GM21737 (cell line): ENCODE results near the gene TMEM94.

Source experiments
- ATAC-seq: cut with Tn5 transposase; IDR thresholded peaks from one replicate; pipeline ENCODE4 v1.9.1; 2021; ENCODE audit warnings: mild to moderate bottlenecking, moderate library complexity; ENCODE audit not compliant: unreplicated experiment

Gene TMEM94

GRCh38 chr17:75494326-75494877 is 38.0 kb downstream of the TMEM94 start:
- ATAC-seq = no peak

- ATAC-seq = no peak
These were observed 39.6 kb downstream of the TMEM94 start for GRCh38 chr17:75496005-75496404.

GRCh38 chr17:75498039-75498725 is 41.7 kb downstream of the TMEM94 start:
- ATAC-seq = no peak

GRCh38 chr17:75498726-75499213 is 42.3 kb downstream of the TMEM94 start:
- ATAC-seq = no peak

- ATAC-seq = no peak
These were observed 43.0 kb downstream of the TMEM94 start for GRCh38 chr17:75499313-75500022.

- ATAC-seq = no peak
These were observed 44.2 kb downstream of the TMEM94 start for GRCh38 chr17:75500419-75501216.

GRCh38 chr17:75501378-75502071 is 45.1 kb downstream of the TMEM94 start:
- ATAC-seq = no peak

- no peak for ATAC-seq
These were observed 45.8 kb downstream of the TMEM94 start for GRCh38 chr17:75502072-75502720.

GRCh38 chr17:75502721-75503329 is 46.4 kb downstream of the TMEM94 start:
- no peak for ATAC-seq

GRCh38 chr17:75503337-75503950 is 47.0 kb downstream of the TMEM94 start:
- ATAC-seq = no peak

- ATAC-seq = no peak
These were observed 47.5 kb downstream of the TMEM94 start for GRCh38 chr17:75503976-75504346.

GRCh38 chr17:75504347-75505151 is 48.1 kb downstream of the TMEM94 start:
- no peak for ATAC-seq

- ATAC-seq = no peak
These were observed 48.6 kb downstream of the TMEM94 start for GRCh38 chr17:75505152-75505409.

GRCh38 chr17:75505640-75506039 is 49.2 kb downstream of the TMEM94 start:
- no peak for ATAC-seq

GRCh38 chr17:75506134-75506533 is 49.7 kb downstream of the TMEM94 start:
- no peak for ATAC-seq

GRCh38 chr17:75506888-75507287 is 50.5 kb downstream of the TMEM94 start:
- ATAC-seq = no peak

GRCh38 chr17:75507733-75508719 is 51.6 kb downstream of the TMEM94 start:
- ATAC-seq = no peak

GRCh38 chr17:75508931-75509361 is 52.5 kb downstream of the TMEM94 start:
- ATAC-seq = no peak
